Measurements from ENCODE around the gene TMEM232.

GRCh38 chr5:110681953-110682352, 44.5 kb downstream of the TMEM232 start:
- TF ChIP-seq MYC (IDR thresholded peaks at IDR 0.05; ENCODE audit: low read depth, low read length) = no peak
- no peak for TF ChIP-seq EZH2 (IDR thresholded peaks at IDR 0.05; ENCODE audit: borderline replicate concordance, low read depth, low read length, severe bottlenecking)
